IPS DF 4.7 (cell line): ENCODE measurements around the gene LANCL2.
"Not testable (repeated sequence)": the region's sequence is repeated elsewhere in the genome, so short reads cannot be mapped to it uniquely, and the experiment has no call there.

Experiments
- DNase-seq: peaks from one replicate; pipeline ENCODE4 v3.0.0-alpha.2; 2013; ENCODE audit warnings: low spot score; ENCODE audit errors: extremely low read depth

LANCL2 gene

GRCh38 chr7:55365205-55365674 lies at the start of gene LANCL2:
Gene LANCL2 (plus strand): TSS chr7:55365337. CDS start chr7:55366026, 689 bp downstream.
- no peak for DNase-seq

DNA sequence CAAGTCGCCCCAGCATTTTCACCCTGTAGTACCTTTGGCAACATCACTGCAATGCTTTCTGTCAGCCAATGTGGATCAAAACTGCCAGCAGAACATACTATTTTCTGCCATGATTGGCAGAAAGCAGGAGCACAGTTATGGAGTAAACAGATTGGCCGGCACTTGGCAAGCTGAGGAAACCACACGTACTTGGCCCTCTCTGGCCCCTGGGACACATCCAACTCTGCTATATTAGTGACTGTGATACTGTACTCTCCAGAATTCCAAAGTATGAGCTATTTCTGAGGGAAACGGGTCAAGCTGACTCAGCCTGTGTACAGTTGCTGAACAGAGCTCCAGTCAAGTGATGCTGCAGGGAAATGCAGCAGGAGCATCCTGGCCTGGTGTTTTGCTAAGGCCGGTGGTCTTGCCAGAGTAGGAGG lies 39.8 kb upstream of the LANCL2 start:
- no peak for DNase-seq

GRCh38 chr7:55326081-55326835 lies 38.9 kb upstream of the LANCL2 start:
- no peak for DNase-seq

GRCh38 chr7:55326945-55327626 lies 38.1 kb upstream of the LANCL2 start:
- DNase-seq, result no peak

DNA sequence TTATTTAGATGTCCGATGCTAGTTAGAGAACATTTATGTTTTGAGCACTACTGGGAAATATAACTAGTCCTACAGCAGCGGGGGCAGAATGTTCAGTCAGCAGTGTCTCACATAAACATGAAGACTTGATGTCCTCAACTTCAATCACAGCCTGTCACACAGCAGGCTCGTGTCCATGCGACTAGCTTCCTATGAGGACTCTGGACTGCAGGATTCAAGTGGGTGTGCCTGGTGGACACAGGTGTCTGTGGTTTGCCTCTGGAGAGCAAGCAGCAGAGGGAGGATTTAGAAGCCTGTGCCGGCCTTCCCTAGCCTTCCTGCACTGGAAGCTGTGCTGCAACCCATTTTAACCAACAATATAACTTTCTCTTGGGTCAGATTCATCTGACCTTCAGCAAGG lies 30.0 kb upstream of the LANCL2 start:
- DNase-seq, result no peak

- DNase-seq, result no peak
Measured at GRCh38 chr7:55335786-55336185, 29.4 kb upstream of the LANCL2 start.

DNA sequence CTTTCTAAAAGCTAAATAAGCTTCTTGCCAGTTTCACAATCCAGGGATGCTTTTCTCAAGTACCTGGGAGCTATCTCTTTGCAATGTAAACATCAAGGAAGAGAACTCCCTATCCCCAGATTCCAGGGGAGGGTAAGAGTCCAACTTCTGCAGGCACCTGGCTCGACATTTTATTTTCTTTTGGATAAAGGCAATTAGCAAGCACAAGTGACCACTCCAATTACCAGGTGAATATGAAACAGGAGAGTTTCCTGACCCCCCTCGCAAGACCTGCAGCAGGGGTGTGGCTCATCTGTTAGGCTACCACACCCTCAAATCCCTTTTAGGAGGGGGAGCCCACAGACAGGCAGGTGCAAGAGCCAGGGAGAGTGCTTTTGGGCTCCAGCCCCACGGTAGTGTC lies 28.6 kb upstream of the LANCL2 start:
- no peak for DNase-seq

DNA sequence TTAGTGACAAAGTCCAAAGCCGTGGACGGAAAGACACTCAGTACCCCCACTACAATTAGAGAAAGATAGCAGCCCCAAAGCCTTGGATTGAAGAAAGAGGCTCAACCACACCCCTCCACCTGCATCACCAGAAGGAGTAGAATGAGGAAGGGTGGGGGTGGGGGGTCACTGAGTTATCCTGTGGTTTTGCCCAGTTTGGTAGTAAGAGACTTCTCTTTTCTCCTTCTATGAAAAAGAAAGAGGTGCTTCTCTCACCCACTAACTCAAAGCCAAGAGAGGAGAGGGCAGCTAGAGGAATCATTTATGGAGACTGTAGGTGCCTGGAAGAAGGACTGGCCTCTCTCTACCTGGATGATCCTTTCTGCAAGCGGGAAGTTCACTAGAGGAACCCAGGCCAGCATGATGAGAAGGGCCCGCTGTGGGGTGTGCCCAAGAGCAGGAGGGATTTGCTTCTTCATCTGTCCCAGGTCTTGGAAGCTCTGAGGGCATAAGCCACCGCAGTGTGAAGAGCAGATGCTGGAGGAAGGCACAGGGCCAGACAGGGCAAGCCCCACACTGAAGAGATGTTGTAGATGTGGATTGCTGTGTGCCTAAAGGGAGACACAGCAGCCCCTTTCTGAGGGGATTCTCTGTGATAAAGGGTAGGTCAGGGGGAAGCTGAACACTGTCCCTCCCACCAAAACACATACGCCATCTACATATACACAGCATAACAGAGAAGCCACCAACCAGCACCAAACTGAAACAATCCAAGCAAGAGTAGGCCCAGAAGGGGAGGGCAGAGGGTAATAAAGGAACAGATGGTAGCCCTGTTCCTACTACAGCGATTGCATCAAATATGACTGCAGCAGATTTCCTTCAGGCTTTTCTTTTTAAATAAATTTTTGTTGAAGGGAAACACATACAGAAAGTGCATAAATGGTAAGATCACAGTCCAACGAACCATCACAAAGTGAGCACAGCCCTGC lies 25.8 kb upstream of the LANCL2 start:
- no peak for DNase-seq

GRCh38 chr7:55342216-55342871 lies 22.8 kb upstream of the LANCL2 start:
- DNase-seq, result no peak

GRCh38 chr7:55343002-55343781 lies 21.9 kb upstream of the LANCL2 start:
- no peak for DNase-seq

- DNase-seq, result no peak
Measured at GRCh38 chr7:55343860-55344606, 21.1 kb upstream of the LANCL2 start.

- DNase-seq, result no peak
Measured at GRCh38 chr7:55344840-55345239, 20.3 kb upstream of the LANCL2 start.

- DNase-seq, result no peak
Measured at GRCh38 chr7:55345292-55345691, 19.8 kb upstream of the LANCL2 start.

- DNase-seq, result no peak
Measured at GRCh38 chr7:55348502-55348901, 16.6 kb upstream of the LANCL2 start.

- no peak for DNase-seq
Measured at GRCh38 chr7:55349121-55349520, 16.0 kb upstream of the LANCL2 start.

- no peak for DNase-seq
Measured at GRCh38 chr7:55350281-55350680, 14.9 kb upstream of the LANCL2 start.

DNA sequence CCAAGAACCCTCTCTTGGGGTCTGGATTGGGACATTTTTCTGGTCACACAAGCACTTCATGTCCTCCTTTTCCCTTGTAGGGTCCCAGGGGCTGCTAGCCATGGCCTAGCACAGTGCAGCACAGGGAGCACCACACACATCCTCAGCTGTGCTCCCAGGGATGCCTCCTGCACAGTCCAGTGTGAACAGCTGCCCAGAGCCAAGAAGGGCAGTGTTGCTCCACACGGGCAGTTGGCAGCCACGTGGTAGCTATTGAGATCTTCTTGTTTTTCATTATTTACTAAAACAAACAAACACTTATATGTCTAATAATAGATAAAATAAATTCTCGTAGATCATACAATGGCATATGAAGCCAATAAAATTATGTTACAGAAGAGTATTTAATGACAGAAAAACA lies 13.9 kb upstream of the LANCL2 start:
- no peak for DNase-seq

DNA sequence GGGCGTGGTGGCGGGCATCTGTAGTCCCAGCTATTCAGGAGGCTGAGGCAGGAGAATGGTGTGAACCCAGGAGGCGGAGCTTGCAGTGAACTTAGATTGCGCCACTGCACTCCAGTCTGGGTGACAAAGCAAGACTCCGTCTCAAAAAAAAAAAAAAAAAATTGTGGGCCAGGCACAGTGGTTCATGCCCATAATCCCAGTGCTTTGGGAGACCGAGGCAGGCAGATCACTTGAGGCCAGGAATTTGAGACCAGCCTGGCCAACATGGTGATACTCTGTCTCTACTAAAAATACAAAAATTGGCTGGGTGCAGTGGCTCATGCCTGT lies 12.2 kb upstream of the LANCL2 start:
- not testable (repeated sequence) for DNase-seq

DNA sequence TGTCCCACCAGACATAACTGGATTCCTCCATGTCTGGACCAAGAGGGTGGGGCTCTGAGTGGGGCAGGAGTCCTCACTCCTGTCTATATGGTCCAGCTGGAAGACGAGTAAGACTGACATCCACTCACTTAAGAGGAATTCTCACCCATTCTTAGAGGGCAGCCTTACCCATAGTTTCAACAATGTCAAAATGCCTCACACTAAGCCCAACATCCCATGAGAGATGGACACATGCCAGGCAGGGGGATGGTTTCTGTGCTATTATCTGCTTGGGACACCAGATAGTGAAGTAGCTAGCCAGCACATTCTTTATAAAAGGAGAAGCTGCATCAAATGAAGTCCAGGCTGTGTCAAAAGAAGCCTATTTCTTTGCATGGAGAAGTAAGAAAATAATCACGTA lies 4.7 kb upstream of the LANCL2 start:
- no peak for DNase-seq

DNA sequence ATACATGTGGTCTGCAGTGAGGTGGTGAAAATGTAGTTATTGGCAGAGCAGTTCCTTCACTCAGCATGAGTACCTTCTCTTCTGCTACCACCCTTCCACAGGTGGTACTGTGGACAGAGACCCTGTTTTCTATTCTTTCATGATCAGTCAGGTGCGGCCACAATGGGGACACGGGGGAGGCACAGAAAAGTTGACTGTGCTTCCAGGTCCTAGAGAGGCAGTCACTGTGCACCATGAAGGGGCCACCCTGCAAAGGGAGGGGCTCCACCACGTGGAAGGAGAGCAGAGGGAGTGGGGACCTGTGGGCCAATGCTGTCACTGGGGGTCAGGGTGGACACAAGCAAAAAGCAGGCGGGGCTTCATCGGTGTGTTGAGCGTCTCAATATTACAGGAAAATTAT lies 3.6 kb upstream of the LANCL2 start:
- no peak for DNase-seq
